Calu3 (cell line): ENCODE measurements around the gene ARHGEF26. TPM values are rescaled to one million over a fixed set of nuclear protein-coding genes. Genes with fewer than 3 reads are reported as not detected.
"Not testable (repeated sequence)": the region's sequence is repeated elsewhere in the genome, so short reads cannot be mapped to it uniquely, and the experiment has no call there.

Experiments used
- BruUV-seq: library from RNA; stranded (reverse); fragments of 400-500 nt; replicated peaks from 2 replicates; lab custom pipeline; 2021; lab: Mats Ljungman, UMichigan
- CTCF ChIA-PET: fragments of 300-600 bp; sonication (Branson Sonifier 250); formaldehyde crosslinking; loops from one replicate; lab custom pipeline; 2022; ENCODE audit warnings: antibody characterized with exemption; lab: Charles Lee
- DNase-seq: peaks from one replicate; pipeline ENCODE4 v3.0.0; 2022
- H3K27ac Mint-ChIP-seq: one replicate; pipeline ENCODE4 v1.8.0; 2022; ENCODE audit warnings: mixed read lengths; ENCODE audit not compliant: unreplicated experiment
- H3K27me3 Mint-ChIP-seq: one replicate; pipeline ENCODE4 v1.8.0; 2022; ENCODE audit warnings: mixed read lengths; ENCODE audit not compliant: unreplicated experiment
- H3K36me3 Mint-ChIP-seq: one replicate; pipeline ENCODE4 v1.8.0; 2022; ENCODE audit warnings: mild to moderate bottlenecking, moderate library complexity, mixed read lengths; ENCODE audit not compliant: insufficient read depth, unreplicated experiment
- H3K4me1 Mint-ChIP-seq: one replicate; pipeline ENCODE4 v1.8.0; 2022; ENCODE audit warnings: mild to moderate bottlenecking, low read depth, mixed read lengths; ENCODE audit not compliant: unreplicated experiment
- H3K4me3 Mint-ChIP-seq: one replicate; pipeline ENCODE4 v1.8.0; 2022; ENCODE audit warnings: mild to moderate bottlenecking, low read depth, moderate library complexity, mixed read lengths; ENCODE audit not compliant: unreplicated experiment
- H3K9me3 Mint-ChIP-seq: one replicate; pipeline ENCODE4 v1.8.0; 2022; ENCODE audit warnings: low read depth, mixed read lengths; ENCODE audit not compliant: unreplicated experiment
- CTCF ChIP-seq: fragments of 200-600 bp; IDR thresholded peaks from one replicate; pipeline ENCODE4 v1.8.0; 2022; ENCODE audit warnings: antibody characterized with exemption; ENCODE audit not compliant: unreplicated experiment
- intact Hi-C: fragments of 100-400 bp; cut with micrococcal nuclease; formaldehyde crosslinking; loops from one replicate; pipeline ENCODE4 v1.10.0; 2022; ENCODE audit not compliant: unreplicated experiment
- total RNA-seq: library from RNA; stranded (reverse); gene quantifications from 2 replicates; pipeline ENCODE4 v1.2.3, GENCODE V29; 2022

ARHGEF26 gene
- total RNA-seq, 1 experiment from 2014 or later: 21.4 TPM

GRCh38 chr3:154085071-154085470 lies 36.1 kb upstream of the ARHGEF26 start:
- CTCF ChIA-PET: no interaction called here
- intact Hi-C loops: no loop called here
- BruUV-seq: no TSS peak

DNA sequence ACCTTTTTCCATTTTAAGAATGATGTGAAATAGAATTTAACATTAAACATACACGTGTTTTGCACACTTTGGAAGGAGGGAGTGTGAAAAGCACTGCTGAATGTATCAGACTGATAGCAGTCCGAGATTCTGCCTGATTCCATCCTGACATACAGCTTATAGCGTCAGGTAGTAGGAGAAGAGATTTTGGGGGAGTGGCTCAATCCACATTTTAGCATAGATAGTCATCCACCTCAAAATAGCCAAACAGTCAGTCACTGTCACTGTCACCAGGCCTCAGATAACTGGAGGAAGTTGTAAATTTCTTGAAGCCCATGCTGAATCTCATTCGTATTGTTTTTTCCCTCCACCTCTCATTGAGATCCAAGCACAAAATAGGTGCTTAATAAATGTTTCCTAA lies 35.4 kb upstream of the ARHGEF26 start:
- intact Hi-C loops: no loop called here
- TF ChIP-seq CTCF: no peak
- Mint-ChIP-seq H3K36me3 (peaks cover 14% of the 10 kb centered on the region), H3K9me3 (peaks cover 5% of the 10 kb centered on the region), H3K4me1 (peaks cover 29% of the 10 kb centered on the region), H3K4me3 (no peak overlapping the region), H3K27ac (no peak overlapping the region), H3K27me3 (no peaks in the 10 kb centered on the region)
- no peak for DNase-seq
- no TSS peak for BruUV-seq
- CTCF ChIA-PET: no interaction called here

More at GRCh38 chr3:154085071-154085470, 36.1 kb upstream of the ARHGEF26 start:
- Mint-ChIP-seq H3K27ac (no peak overlapping the region), H3K27me3 (no peaks in the 10 kb centered on the region), H3K36me3 (peaks cover 13% of the 10 kb centered on the region), H3K4me3 (no peak overlapping the region), H3K4me1 (peaks cover 26% of the 10 kb centered on the region), H3K9me3 (peaks cover 5% of the 10 kb centered on the region)
- TF ChIP-seq CTCF: no peak
- DNase-seq: no peak

GRCh38 chr3:154086286-154086685 lies 34.9 kb upstream of the ARHGEF26 start:
- Mint-ChIP-seq H3K4me1 (peaks cover 24% of the 10 kb centered on the region), H3K36me3 (peaks cover 14% of the 10 kb centered on the region), H3K9me3 (peaks cover 5% of the 10 kb centered on the region), H3K27ac (no peak overlapping the region), H3K4me3 (no peak overlapping the region), H3K27me3 (no peaks in the 10 kb centered on the region)
- CTCF ChIA-PET: no interaction called here
- intact Hi-C loops: no loop called here
- TF ChIP-seq CTCF: no peak
- no TSS peak for BruUV-seq
- DNase-seq: no peak

DNA sequence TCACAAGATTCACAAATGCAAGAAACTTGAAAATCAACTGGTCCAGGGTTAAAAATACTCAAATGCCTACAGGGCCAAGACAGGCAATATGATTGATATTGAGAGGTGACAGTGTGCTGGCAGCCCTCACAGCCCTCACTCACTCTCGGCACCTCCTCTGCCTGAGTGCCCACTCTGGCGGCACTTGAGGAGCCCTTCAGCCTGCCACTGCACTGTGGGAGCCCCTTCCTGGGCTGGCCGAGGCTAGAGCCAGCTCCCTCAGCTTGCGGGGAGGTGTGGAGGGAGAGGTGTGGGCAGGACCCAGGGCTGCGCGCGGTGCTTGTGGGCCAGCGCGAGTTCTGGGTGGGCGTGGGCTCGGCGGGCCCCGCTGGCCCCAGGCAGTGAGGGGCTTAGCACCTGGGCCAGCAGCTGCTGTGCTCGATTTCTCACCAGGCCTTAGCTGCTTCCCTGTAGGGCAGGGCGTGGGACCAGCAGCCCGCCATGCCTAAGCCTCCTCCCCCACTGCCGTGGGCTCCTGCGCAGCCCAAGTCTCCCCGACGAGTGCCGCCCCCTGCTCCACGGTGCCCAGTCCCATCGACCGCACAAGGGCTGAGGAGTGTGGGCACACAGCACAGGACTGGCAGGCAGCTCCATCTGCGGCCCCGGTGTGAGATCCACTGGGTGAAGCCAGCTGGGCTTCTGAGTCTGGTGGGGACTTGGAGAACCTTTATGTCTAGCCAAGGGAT lies 33.3 kb upstream of the ARHGEF26 start:
- H3K27me3 Mint-ChIP-seq, H3K27ac Mint-ChIP-seq, BruUV-seq, intact Hi-C loops, DNase-seq, H3K4me3 Mint-ChIP-seq, H3K9me3 Mint-ChIP-seq: not testable (repeated sequence)
- peaks cover 15% of the 10 kb centered on the region for H3K4me1 Mint-ChIP-seq
- H3K36me3 Mint-ChIP-seq: peaks cover 14% of the 10 kb centered on the region
- CTCF ChIA-PET: interaction anchor here (1.0 kb wide), 1 partner anchor 65 kb away, joined by 3 read pairs; no protein-coding TSS in a partner anchor
